Transverse colon (tissue), 4 donors: Measurements from ENCODE around the gene DDX47. TPM values are rescaled to one million over a fixed set of nuclear protein-coding genes. Genes with fewer than 3 reads are reported as not detected.
"Not testable (repeated sequence)": the region's sequence is repeated elsewhere in the genome, so short reads cannot be mapped to it uniquely, and the experiment has no call there.

Experiments used
- DNase-seq: peaks from one replicate; pipeline ENCODE4 v3.0.0-alpha.2; 2019
- H3K27ac ChIP-seq, 4 donors: fragments of 200-600 bp; sonication (generic); 2 replicates each; pipeline ENCODE4 v1.5.1; 2016 to 2018; ENCODE audit warnings: inconsistent platforms in 4 of 4
- H3K27me3 ChIP-seq: fragments of 200-600 bp; sonication (generic); 2 replicates; pipeline ENCODE4 v1.5.1; 2017; ENCODE audit warnings: inconsistent platforms
- H3K36me3 ChIP-seq, 4 donors: fragments of 200-600 bp; sonication (generic); 2 replicates each; pipeline ENCODE4 v1.5.1; 2017 to 2019; ENCODE audit warnings: inconsistent platforms in 4 of 4
- H3K4me1 ChIP-seq, 4 donors: fragments of 200-600 bp; sonication (generic); 2 replicates each; pipeline ENCODE4 v1.5.1; 2017 to 2020; ENCODE audit warnings: inconsistent platforms in 4 of 4
- H3K4me3 ChIP-seq, 4 donors: fragments of 200-600 bp; sonication (generic); 1 replicate in 1 of 4; 2 replicates in 3 of 4; pipeline versions ENCODE4 v1.5.1 to v1.6.1; 2017 to 2019; ENCODE audit warnings: inconsistent platforms in 4 of 4
- H3K9me3 ChIP-seq, 2 donors: fragments of 200-600 bp; sonication (generic); 2 replicates each; pipeline ENCODE4 v1.5.1; 2017 to 2019; ENCODE audit warnings: inconsistent platforms in 2 of 2
- EP300 ChIP-seq: sonication (generic); formaldehyde crosslinking; IDR thresholded peaks from one replicate; pipeline ENCODE4 v1.6.1; 2017; ENCODE audit warnings: antibody characterized with exemption, low read depth
- POLR2A ChIP-seq: fragments of 450-650 bp; IDR thresholded peaks from one replicate; pipeline ENCODE4 v1.6.1; 2016; ENCODE audit warnings: antibody characterized with exemption, mild to moderate bottlenecking, moderate library complexity
- POLR2AphosphoS5 ChIP-seq, 3 donors: sonication (generic); formaldehyde crosslinking; IDR thresholded peaks; one replicate each; pipeline ENCODE4 v1.6.1; 2016; ENCODE audit warnings: antibody characterized with exemption in 3 of 3
- WGBS, 2 donors: methylation state at CpG; one replicate each; pipeline ENCODE4 v1.1.5; 2018; ENCODE audit warnings: low coverage in 1 of 2; 5-methylcytosine and 5-hydroxymethylcytosine counted together
- in situ Hi-C, 4 donors: fragments of 200-750 bp; cut with MboI; loops; one replicate each; pipeline versions ENCODE4 v1.15.0 to v1.15.1; 2017; ENCODE audit warnings: low sequenced_read_pairs in 3 of 4, low pct_ligation_motif_present in 1 of 4, low pct_unique_long_range_greater_than_20kb in 1 of 4
- intact Hi-C: fragments of 100-400 bp; cut with DNase I; formaldehyde crosslinking; loops from one replicate; pipeline ENCODE4 v1.15.1; 2023; ENCODE audit warnings: low total_unique reads
- total RNA-seq, 4 donors: library from RNA; depleted of rRNA; stranded (reverse); fragments of >200 nt; gene quantifications; one replicate each; pipeline ENCODE4 v1.1.0, GENCODE V29; 2016
- TF ChIP-seq, protein P1 (sequence below), 5 experiments: fragments of 200-600 bp in 3 of 5; fragments of 450-650 bp in 2 of 5; sonication (generic) in 3 of 5; IDR thresholded peaks; 1 replicate in 2 of 5; 2 replicates in 3 of 5; pipeline ENCODE4 v1.5.1; 2016 to 2017; ENCODE audit warnings: antibody characterized with exemption in 5 of 5, inconsistent platforms in 3 of 5, mild to moderate bottlenecking in 2 of 5, moderate library complexity in 1 of 5

Gene DDX47
- total RNA-seq, 4 donors from 2014 or later: 22.1 to 47.8 (median 31.8) TPM

DNA sequence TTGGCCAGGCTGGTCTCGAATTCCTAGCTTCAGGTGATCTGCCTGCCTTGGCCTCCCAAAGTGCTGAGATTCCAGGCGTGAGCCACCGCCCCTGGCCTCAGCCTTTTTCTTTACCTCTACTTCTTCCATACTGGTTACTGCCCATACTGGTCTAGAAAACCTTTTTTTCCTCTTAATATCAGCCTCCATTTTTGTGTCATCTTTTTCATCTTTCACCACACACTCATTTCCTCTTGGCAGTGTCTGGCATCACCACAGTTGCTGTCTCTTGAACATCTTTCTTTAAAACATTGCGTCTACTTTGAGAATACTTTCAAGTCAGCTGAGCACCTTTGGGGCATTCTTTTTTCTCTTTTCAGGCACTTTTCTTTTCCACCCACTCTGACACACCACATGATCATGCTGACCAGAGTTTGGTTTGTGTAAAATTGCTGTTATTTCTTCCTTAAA lies 32.7 kb downstream of the DDX47 start:
- no peaks in the 10 kb centered on the region for H3K27me3 ChIP-seq
- intact Hi-C loops (loop anchor here (5.0 kb wide), 1 partner anchor 516 kb away; no protein-coding TSS in a partner anchor), in situ Hi-C loops (loop anchor here in 1 of 4 donors (25.0 kb wide), 1 partner anchor 141 kb away; no protein-coding TSS in a partner anchor)
- 81 to 90% methylated on average over 2 to 4 of the region's 4 CpGs for WGBS, 2 donors
- no peak overlapping the region for H3K27ac ChIP-seq
- no peak for TF ChIP-seq POLR2AphosphoS5 (IDR thresholded peaks at IDR 0.05)
- no peak for TF ChIP-seq POLR2A
- TF ChIP-seq, protein P1, sequence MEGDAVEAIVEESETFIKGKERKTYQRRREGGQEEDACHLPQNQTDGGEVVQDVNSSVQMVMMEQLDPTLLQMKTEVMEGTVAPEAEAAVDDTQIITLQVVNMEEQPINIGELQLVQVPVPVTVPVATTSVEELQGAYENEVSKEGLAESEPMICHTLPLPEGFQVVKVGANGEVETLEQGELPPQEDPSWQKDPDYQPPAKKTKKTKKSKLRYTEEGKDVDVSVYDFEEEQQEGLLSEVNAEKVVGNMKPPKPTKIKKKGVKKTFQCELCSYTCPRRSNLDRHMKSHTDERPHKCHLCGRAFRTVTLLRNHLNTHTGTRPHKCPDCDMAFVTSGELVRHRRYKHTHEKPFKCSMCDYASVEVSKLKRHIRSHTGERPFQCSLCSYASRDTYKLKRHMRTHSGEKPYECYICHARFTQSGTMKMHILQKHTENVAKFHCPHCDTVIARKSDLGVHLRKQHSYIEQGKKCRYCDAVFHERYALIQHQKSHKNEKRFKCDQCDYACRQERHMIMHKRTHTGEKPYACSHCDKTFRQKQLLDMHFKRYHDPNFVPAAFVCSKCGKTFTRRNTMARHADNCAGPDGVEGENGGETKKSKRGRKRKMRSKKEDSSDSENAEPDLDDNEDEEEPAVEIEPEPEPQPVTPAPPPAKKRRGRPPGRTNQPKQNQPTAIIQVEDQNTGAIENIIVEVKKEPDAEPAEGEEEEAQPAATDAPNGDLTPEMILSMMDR (IDR thresholded peaks at IDR 0.05): no peak
- no peak for TF ChIP-seq EP300
- peaks cover 0 to under 1% (median 0%) of the 10 kb centered on the region in 4 donors for H3K4me1 ChIP-seq
- H3K36me3 ChIP-seq: no peaks in the 10 kb centered on the region
- DNase-seq: no peak
- no peaks in the 10 kb centered on the region for H3K9me3 ChIP-seq
- no peak overlapping the region for H3K4me3 ChIP-seq

DNA sequence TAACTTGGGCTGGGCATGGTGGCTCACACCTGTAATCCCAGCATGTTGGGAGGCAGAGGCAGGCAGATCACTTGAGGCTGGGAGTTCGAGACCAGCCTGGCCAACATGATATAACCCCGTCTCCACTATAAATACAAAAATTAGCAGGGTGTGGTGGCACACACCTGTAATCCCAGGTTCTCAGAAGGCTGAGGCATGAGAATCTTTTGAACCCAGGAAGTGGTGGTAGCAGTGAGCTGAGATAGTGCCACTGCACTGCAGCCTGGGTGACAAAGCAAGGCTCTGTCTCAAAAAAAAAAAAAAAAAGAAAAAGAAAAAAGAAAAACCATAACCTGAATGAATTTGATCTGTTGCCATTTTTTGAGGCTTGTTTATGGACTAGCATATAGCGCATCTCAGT lies 33.6 kb downstream of the DDX47 start:
- not testable (repeated sequence) for H3K27me3 ChIP-seq, H3K36me3 ChIP-seq, DNase-seq, H3K4me1 ChIP-seq, H3K9me3 ChIP-seq, H3K27ac ChIP-seq, H3K4me3 ChIP-seq
- WGBS, 2 donors: 77 to 100% methylated on average over 2 to 3 of the region's 3 CpGs
- in situ Hi-C loops (loop anchor here in 1 of 4 donors (25.0 kb wide), 1 partner anchor 141 kb away; no protein-coding TSS in a partner anchor), intact Hi-C loops (loop anchor here (5.0 kb wide), 1 partner anchor 516 kb away; no protein-coding TSS in a partner anchor)

DNA sequence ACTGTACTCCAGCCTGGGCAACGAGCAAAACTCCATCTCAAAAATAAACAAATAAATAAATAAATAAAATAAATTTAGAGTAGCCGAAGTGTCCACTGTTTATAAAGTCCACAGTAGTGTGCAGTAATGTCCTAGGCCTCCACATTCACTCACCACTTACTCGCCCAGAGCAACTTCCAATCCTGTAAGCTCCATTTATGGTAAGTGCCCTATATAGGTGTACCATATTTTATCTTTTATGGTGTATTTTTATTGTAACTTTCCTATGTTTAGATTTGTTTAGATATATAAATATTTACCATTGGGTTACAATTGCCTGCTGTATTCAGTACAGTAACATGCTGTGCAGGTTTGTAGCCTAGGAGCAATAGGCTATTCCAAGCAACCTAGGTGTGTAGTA lies 40.3 kb downstream of the DDX47 start:
- Histone ChIP-seq H3K4me3 (no peak overlapping the region), H3K27me3 (no peaks in the 10 kb centered on the region), H3K9me3 (no peaks in the 10 kb centered on the region), H3K27ac (no peak overlapping the region), H3K36me3 (no peaks in the 10 kb centered on the region), H3K4me1 (no peaks in the 10 kb centered on the region)
- in situ Hi-C loops (no loop called here), intact Hi-C loops (no loop called here)
- 39 to 77% methylated on average over 2 to 3 of the region's 3 CpGs for whole genome bisulfite sequencing, 2 donors
- no peak for TF ChIP-seq EP300
- DNase-seq: no peak

- no peak overlapping the region for H3K27ac ChIP-seq
- in situ Hi-C loops (no loop called here), intact Hi-C loops (no loop called here)
- TF ChIP-seq POLR2AphosphoS5 (IDR thresholded peaks at IDR 0.05) (no peak), EP300 (no peak), POLR2A (no peak)
- TF ChIP-seq, protein P1 (IDR thresholded peaks at IDR 0.05): no peak
- no peaks in the 10 kb centered on the region for H3K9me3 ChIP-seq
- no peaks in the 10 kb centered on the region for H3K4me1 ChIP-seq
- no peaks in the 10 kb centered on the region for H3K27me3 ChIP-seq
- no peak for DNase-seq
- H3K36me3 ChIP-seq: no peaks in the 10 kb centered on the region
- no peak overlapping the region for H3K4me3 ChIP-seq
- WGBS, 2 donors: 78% methylated on average over 1 of the region's 1 CpG; no CpG with 5 or more reads in 1 of the 2 donors
These were observed 46.5 kb downstream of the DDX47 start for GRCh38 chr12:12859690-12860089.

DNA sequence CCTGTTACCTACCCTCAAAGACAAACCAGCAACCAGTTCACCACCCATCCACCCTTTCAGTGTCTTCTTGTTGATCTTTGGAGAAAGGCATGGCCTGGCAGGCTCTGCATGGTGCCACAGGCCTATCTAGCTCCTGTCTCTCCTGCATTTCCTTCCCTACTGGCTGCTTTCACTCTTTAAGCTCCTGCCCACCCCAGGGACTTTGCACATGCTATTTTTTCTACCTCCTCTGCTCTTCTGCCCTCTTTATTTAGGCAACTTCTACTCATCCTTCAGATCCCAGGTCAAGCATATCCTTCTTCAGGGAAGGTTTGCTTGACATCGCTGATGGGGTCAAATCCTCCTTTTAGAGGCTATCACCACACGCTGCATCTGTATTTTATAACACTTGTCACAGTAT lies 51.1 kb downstream of the DDX47 start:
- Histone ChIP-seq H3K9me3 (no peaks in the 10 kb centered on the region), H3K4me3 (no peak overlapping the region), H3K27ac (no peak overlapping the region), H3K4me1 (no peaks in the 10 kb centered on the region), H3K27me3 (no peaks in the 10 kb centered on the region), H3K36me3 (no peaks in the 10 kb centered on the region)
- no peak for DNase-seq
- in situ Hi-C loops: no loop called here
- intact Hi-C loops: no loop called here
- TF ChIP-seq POLR2A (no peak), EP300 (no peak), POLR2AphosphoS5 (IDR thresholded peaks at IDR 0.05) (no peak)
- TF ChIP-seq, protein P1 (IDR thresholded peaks at IDR 0.05): no peak
- 92 to 100% methylated on average over 1 to 2 of the region's 2 CpGs for WGBS, 2 donors
